GM19467 (cell line): ENCODE measurements around the gene CGB7.
"Not testable (repeated sequence)": the region's sequence is repeated elsewhere in the genome, so short reads cannot be mapped to it uniquely, and the experiment has no call there.

Experiments
- ATAC-seq: cut with Tn5 transposase; IDR thresholded peaks from one replicate; pipeline ENCODE4 v1.9.1; 2021; ENCODE audit warnings: mild to moderate bottlenecking, moderate library complexity; ENCODE audit not compliant: unreplicated experiment

Gene CGB7

GRCh38 chr19:49057636-49058234, at the start of gene CGB7:
Gene CGB7, minus strand, starts transcription at chr19:49057749. Its CDS starts 2,374 bp downstream, at chr19:49055375.
- ATAC-seq = no peak

- ATAC-seq = no peak
Measured at GRCh38 chr19:49106648-49107135, 49.1 kb upstream of the CGB7 start.

- ATAC-seq = no peak
Measured at GRCh38 chr19:49104229-49104864, 46.8 kb upstream of the CGB7 start.

DNA sequence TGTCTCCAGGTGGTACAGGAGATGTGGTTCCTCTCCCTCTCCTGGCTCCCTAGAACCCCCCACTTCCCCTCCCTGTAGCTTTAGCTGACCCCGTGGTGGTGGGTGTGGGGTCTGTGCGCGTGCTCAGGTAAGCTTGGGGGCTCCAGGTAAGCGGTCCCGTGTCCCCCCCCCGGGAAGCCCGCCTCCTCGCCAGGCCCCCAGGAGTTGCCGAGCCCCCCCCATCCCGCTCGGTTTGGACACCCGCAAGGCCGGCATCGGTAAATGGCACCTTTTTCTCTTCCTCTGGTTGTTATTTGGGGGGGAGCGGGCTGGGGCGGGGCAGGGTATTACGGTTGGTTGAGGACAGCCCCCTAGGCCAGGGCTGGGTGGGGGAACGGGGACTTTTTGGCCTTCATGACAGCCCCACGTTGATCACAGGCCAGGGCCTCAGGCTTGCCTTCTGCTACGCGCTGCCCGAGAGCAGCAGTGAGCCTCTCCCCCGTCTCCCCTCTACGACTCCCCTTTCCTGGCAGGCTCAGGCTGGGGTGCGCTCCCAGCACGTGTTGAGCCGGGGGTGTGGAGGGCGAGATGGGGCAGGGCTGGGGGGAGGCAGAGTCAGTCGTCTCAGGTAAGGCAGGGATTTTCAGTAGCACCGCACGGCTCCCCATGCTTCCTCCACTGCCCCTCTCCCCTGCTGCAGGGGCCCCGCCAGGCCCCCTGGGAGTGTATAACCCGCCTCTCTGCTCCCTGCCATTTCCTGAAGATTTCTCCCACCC, 46.0 kb upstream of the CGB7 start:
- ATAC-seq = no peak

- ATAC-seq = no peak
Measured at GRCh38 chr19:49102303-49102702, 44.8 kb upstream of the CGB7 start.

- no peak for ATAC-seq
Measured at GRCh38 chr19:49101160-49101559, 43.6 kb upstream of the CGB7 start.

- no peak for ATAC-seq
Measured at GRCh38 chr19:49098795-49099194, 41.2 kb upstream of the CGB7 start.

- ATAC-seq = no peak
Measured at GRCh38 chr19:49097453-49098288, 40.1 kb upstream of the CGB7 start.

DNA sequence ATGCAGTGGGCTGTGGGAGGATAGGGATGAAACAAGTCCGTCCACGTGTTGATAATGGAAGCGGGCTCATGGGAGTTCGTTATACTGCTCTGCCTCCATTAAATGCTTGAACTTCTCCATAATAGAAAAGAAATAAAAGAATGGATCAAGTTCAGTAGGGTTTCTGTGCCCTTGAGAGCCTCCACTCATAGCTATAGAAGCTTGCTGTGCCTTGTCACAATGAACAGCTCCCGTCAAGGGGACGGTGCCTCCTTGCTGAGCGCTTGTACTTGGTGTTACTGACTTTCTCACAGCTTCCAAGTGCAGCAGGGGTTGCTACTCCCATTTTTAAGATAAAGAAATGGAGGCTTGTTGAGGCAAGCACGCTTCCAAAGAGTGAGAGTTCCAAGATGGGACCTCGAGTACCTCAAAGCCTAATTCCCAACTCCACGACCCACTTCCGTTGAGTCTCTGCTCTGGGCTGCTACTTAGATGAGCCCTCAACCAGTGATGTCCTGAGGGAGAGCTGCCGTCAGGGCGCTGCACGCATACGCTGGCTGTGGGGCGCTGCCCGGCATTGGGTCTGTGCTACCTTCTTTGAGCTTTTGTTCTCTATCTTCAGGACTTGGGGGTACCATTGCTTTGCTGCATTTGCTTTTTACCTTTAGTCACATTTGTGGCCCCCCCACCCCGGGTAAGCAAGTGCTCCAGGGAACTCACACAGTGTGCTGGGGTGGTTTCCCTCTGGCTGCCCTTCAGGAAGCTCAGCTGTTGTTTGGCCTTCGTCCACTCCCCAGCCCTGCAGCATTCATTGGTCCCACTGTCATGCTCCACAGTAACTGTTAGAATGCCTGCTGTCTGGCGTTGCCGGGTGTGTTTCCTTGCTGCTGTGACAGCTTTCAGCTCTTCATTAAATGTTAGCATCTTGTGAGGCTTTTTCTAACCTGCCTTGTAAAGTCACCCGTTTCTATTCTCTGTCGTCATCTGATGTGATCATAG, 37.2 kb upstream of the CGB7 start:
- ATAC-seq = no peak

DNA sequence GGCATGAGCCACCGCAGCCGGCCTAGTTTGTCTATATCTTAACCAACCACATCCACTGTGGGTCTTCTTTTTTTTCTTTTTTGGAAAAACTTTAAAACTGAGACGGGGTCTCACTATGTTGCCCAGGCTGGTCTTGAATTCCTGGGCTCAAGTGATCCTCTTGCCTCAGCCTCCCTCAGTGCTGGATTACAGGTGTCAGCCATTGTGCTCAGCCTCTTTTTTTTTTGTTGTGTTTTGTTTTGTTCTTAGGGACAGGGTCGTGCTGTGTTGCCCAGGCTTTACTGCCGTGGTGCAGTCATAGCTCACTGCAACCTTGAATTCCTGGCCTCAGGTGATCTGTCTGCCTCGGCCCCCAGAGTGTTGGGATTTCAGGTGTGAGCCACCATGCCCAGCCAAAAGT, 35.1 kb upstream of the CGB7 start:
- ATAC-seq = no peak

DNA sequence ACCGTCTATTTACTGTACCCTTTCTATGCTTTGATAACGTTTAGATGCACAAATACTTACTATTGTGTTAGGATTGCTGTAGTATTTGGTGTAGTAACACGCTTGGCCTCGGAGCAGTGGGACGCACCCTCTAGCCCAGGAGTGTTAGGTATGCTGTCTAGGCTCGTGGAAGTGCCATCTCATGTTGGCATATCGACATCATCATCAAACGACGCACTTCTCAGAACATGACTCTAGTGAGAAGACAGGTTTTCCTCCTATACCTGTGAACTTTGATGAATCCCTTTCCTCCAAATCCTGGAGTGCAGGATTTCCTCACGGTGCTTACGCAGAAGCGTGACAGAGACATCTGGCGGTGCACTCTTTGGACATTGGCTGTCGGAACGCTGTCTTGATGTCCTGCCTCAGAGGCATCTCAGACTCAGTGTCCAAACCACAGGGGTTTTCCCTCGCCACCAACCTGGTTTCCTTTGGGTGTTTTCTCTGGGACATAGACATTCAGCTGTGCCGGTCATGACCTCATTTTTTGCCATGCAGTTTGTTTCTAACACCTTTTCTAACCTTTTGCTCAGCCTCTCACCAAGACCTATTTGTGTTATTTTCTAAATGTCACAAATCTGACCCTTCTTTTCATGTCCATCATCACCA, 34.0 kb upstream of the CGB7 start:
- ATAC-seq = no peak

DNA sequence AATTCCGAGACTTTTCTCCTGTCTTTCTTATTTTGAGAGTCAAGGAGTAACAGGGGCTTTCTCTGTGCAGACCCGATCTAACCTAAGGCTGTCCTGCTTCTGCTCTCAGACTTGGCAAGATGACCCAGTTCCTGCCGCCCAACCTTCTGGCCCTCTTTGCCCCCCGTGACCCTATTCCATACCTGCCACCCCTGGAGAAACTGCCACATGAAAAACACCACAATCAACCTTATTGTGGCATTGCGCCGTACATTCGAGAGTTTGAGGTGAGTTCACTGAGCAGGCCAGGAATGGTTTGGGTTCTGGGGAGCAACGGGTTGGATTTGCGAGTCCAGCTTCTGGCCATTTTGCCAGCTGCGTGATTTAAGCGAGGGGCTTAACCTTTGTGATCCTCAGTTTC, 28.7 kb upstream of the CGB7 start:
- ATAC-seq = no peak

DNA sequence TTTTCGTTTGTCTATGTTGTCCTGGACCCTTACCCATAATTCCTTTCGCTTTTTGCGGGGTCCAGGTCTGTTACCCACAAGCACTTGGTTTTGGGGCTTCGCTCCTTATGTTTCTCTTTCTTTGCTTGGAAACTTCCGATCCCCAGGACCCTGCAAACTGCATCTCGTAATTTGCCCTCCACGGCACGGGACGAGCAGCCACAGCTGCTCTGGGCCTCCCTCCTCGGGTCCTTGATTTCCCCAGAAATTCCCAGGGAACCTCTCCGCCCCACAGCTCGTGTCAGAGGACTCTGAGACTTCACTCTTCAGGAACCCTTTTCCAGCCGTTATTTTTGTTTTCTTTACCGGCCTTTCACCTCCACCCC, 28.3 kb upstream of the CGB7 start:
- ATAC-seq = no peak

DNA sequence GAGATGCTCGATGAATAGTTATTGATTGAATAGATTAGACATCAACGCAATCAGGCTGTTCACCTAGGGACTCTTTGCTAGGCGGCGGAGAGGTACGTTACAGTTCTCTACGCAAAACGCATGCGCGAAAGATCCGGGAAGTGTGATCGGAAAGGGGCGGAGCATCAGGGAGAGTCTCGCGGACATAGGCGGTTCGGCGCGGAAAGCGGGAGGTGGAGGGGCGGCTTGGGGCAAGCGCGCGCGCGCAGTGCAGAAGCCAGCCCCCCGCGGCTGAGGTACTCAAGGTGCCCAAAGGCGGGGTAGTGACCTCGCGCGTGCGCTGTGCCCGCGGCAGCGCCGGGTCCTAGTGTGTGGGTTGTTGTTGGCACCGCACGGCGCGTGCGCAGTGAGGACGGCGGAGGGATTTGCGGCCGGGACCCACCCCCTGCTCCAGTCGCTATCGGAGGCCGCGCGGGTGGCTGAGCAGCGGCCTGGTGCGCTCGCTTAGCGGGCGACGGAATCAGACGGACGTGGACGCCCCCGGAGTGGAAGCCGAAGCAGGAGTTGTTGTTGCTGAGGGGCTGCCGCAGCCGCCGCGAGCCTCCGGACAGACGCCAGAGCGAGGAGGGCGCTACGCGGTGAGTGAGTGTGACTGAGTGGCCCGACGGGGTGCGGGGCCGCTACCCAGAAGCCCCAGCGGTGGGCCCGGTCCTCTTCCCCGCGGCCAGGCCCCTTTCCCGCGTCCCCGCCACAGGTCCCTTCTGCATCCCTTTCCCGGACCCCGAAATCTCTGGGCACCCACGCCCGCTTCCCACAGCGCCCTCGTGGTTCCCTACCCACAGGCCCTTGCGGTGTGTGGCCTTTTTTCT, 27.7 kb upstream of the CGB7 start, which contains the start of gene SNRNP70:
Gene SNRNP70 (plus strand): TSS at position 432 of the 848 bp plus-strand sequence. CDS start 964 bp downstream, outside the sequence.
- peak; percentile 86 for ATAC-seq

DNA sequence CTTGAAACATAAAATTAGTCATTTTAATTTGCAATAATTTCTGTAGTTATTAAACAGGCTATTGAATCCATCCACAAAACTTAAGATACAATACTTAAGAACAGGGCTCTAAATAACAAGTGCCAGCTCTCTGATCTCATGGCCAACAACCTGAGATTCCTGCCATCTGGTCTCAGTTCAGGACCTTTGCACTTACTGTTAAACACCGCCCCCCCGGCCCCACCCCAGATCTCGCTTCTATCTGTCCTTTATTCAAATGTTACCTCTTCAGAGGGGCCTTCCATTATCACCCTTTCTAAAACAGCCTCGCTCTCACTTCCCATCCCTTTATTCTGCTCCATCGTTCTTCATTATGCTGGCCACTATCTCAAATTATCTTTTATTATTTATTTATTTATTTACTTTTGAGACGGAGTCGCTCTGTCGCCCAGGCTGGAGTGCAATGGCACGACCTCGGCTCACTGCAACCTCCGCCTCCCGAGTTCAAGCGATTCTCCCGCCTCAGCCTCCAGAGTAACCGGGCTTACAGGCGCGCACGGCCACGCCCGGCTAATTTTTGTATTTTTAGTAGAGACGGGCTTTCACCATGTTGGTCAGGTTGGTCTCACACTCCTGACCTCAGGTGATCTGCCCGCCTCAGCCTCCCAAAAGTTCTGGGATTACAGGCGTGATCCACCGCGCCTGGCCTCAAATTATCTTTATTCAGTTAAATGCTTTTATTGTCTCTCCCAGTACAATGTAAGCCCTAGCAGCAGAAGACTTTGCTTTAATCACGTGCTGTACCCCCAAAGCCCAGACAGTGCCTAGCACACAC, 26.9 kb upstream of the CGB7 start:
- no peak for ATAC-seq

- ATAC-seq = no peak
Measured at GRCh38 chr19:49081273-49081672, 23.7 kb upstream of the CGB7 start.

DNA sequence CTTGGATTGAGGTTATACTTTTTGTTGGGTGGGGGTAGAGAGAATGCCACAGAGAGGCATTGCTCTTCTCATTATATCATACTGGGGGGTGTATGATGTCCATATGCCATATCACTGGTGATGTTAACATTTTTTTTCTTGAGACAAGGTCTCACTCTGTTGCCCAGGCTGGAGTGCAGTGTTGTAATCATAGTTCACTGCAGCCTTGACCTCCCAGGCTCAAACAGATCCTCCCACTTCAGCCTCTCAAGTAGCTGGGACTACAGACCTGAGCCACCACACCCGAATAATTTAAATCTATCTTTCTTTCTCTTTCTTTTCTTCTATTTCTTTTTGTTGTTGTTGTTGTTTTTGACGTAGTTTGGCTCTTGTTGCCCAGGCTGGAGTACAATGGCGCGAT, 22.8 kb upstream of the CGB7 start:
- ATAC-seq = no peak

DNA sequence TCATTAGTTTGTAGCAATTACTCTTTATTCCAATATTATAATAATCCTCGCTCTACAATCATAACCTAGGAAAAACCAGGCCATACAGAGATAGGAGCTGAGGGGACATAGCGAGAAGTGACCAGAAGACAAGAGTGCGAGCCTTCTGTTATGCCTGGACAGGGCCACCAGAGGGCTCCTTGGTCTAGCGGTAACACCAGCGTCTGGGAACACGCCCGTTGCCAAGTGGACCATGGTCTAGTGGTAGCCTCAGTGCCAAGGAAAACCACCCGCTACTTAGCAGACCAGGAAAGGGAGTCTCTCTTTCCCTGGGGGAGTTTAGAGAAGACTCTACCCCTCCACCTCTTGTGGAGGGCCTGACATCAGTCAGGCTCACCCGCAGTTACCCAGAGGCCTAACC, 17.3 kb upstream of the CGB7 start:
- ATAC-seq = not testable (repeated sequence)
